Spleen (tissue), 7 donors: Measurements from ENCODE around the gene KLHDC7B.

Experiments
- POLR2AphosphoS5 ChIP-seq, 3 donors: sonication (generic); formaldehyde crosslinking; IDR thresholded peaks; one replicate each; pipeline ENCODE4 v1.5.1; 2017; ENCODE audit warnings: antibody characterized with exemption in 3 of 3
- TF ChIP-seq, protein P1 (sequence below), 11 experiments: fragments of 200-600 bp in 7 of 11; fragments of 450-650 bp in 4 of 11; sonication (generic) in 4 of 11; IDR thresholded peaks in 8 of 11; conservative IDR thresholded peaks in 3 of 11; 1 replicate in 7 of 11; 2 replicates in 4 of 11; pipeline versions ENCODE4 v1.4.0 to v1.8.0; 2016 to 2021; ENCODE audit warnings: antibody characterized with exemption in 11 of 11, inconsistent platforms in 4 of 11, mild to moderate bottlenecking in 1 of 11
- donor health status: DM: no; HTN: no; CAD: no; lungs with moderate emphysema.
- donor health status: DM: no; HTN: no; CAD: no.
- donor health status: DM: no; HTN: no; CAD: no.

DNA sequence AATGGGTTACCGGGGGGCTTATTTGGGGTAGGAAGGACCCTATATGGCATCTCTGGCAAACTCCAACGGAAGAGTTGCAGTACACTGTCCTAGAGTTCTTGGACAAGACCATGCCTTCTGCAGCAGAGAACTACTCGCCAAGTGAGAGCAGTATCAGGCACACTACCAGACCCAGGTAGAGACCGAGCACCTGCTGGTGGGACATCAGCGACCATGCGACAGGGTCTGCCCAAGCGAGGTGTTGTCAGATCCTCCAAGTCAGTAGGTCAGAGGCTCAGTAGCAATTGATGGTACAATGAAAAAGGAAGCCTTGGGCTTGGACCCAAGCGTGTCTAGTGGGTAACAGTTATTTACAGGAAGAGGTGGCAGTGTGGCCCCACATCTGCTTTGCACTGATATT is 40.1 kb downstream of the KLHDC7B start:
- TF ChIP-seq, protein P1, sequence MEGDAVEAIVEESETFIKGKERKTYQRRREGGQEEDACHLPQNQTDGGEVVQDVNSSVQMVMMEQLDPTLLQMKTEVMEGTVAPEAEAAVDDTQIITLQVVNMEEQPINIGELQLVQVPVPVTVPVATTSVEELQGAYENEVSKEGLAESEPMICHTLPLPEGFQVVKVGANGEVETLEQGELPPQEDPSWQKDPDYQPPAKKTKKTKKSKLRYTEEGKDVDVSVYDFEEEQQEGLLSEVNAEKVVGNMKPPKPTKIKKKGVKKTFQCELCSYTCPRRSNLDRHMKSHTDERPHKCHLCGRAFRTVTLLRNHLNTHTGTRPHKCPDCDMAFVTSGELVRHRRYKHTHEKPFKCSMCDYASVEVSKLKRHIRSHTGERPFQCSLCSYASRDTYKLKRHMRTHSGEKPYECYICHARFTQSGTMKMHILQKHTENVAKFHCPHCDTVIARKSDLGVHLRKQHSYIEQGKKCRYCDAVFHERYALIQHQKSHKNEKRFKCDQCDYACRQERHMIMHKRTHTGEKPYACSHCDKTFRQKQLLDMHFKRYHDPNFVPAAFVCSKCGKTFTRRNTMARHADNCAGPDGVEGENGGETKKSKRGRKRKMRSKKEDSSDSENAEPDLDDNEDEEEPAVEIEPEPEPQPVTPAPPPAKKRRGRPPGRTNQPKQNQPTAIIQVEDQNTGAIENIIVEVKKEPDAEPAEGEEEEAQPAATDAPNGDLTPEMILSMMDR (IDR thresholded peaks at IDR 0.05 in 8 of 11, conservative IDR thresholded peaks at IDR 0.05 in 3 of 11) = no peak
- no peak for TF ChIP-seq POLR2AphosphoS5 (IDR thresholded peaks at IDR 0.05)
